KOPT-K1 (cell line): ENCODE results near the gene SLC35F6.

ENCODE experiments used
- H3K27ac ChIP-seq: fragments of 200-600 bp; sonication (generic); 2 replicates; pipeline ENCODE4 v1.5.1; 2016; ENCODE audit warnings: antibody characterized with exemption, mild to moderate bottlenecking, low read depth, low read length; ENCODE audit not compliant: poor library complexity, severe bottlenecking
- H3K36me3 ChIP-seq: fragments of 200-600 bp; sonication (generic); 2 replicates; pipeline ENCODE4 v1.5.1; 2017; ENCODE audit warnings: antibody characterized with exemption, mild to moderate bottlenecking, low read length, moderate library complexity; ENCODE audit not compliant: insufficient read depth
- H3K9me3 ChIP-seq: fragments of 200-600 bp; sonication (generic); 2 replicates; pipeline ENCODE4 v1.5.1; 2017; ENCODE audit warnings: antibody characterized with exemption, low read length, mild to moderate bottlenecking; ENCODE audit not compliant: insufficient read depth, poor library complexity, severe bottlenecking

SLC35F6 gene

DNA sequence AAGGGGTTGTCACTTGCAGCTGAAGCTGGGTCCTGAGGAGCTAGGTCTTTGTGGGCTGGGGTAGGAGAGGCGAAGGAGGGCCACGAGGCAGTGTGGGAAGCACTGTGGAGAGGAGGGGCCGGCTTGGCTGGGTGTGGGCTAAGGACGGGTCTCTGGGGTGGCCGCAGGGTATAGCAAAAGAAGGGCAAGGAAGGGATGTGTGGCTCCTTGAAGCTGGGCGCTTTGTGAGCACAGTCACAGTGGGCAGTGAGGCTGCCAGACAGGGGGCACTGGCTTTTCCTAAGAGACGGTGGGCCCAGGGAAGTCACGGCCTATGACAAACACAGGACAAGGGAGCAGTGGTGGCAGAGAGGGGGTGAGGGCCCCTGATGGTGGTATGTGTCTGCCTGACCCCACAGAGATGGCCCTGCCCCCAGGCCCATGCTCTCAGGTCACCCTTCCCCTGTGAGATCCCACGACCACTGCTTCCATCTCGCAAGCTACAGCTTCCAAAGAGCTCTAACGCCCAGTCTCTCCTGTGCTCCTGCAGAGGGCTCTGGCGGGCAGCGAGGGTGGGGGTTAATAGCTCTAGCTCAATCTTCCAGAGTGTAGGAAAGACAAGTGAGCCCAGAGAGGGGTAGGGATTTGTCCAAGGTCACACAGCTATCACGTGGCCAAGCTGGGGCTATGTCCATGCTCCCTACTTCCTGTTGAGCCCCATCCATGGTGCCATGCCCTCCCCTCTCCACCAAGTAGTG lies 39.1 kb upstream of the SLC35F6 start:
- Histone ChIP-seq H3K9me3 (no peaks in the 10 kb centered on the region), H3K27ac (no peak overlapping the region), H3K36me3 (no peaks in the 10 kb centered on the region)

DNA sequence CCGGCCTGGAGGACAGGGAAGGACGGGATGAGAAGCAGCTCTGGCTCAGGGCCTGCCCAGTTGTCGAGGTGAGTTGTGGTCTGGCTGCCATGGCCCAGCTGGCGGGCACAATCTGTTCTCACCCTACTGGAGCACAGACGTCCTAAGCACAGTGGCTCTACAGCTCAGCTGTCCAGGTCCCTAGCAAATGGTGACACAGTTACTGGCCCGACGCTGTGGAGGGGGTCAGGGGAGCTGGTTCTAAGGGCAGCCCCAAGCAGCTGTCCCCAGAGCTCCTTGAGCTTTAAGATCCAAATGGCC lies 38.6 kb upstream of the SLC35F6 start:
- Histone ChIP-seq H3K27ac (no peak overlapping the region), H3K36me3 (no peaks in the 10 kb centered on the region), H3K9me3 (no peaks in the 10 kb centered on the region)

DNA sequence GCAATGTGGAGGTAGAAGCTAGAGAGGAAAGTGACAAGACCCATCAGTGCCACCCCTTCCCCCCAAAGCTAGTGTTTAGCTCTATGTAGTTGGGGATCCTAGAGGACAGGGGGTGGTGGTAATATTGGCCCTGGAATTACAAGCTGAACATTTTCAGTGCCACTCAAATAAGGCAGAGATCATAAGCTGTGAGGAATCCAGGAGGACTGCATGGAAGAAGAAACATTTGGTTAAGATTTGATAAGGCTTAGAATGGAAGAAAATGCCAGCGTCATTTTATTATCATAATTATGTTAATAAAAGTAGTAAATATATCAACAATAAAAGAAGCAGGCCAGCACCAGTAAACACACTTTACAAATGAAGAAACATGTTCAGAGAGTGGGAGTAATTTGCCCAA lies 37.9 kb upstream of the SLC35F6 start:
- Histone ChIP-seq H3K36me3 (no peaks in the 10 kb centered on the region), H3K9me3 (no peaks in the 10 kb centered on the region), H3K27ac (no peak overlapping the region)

DNA sequence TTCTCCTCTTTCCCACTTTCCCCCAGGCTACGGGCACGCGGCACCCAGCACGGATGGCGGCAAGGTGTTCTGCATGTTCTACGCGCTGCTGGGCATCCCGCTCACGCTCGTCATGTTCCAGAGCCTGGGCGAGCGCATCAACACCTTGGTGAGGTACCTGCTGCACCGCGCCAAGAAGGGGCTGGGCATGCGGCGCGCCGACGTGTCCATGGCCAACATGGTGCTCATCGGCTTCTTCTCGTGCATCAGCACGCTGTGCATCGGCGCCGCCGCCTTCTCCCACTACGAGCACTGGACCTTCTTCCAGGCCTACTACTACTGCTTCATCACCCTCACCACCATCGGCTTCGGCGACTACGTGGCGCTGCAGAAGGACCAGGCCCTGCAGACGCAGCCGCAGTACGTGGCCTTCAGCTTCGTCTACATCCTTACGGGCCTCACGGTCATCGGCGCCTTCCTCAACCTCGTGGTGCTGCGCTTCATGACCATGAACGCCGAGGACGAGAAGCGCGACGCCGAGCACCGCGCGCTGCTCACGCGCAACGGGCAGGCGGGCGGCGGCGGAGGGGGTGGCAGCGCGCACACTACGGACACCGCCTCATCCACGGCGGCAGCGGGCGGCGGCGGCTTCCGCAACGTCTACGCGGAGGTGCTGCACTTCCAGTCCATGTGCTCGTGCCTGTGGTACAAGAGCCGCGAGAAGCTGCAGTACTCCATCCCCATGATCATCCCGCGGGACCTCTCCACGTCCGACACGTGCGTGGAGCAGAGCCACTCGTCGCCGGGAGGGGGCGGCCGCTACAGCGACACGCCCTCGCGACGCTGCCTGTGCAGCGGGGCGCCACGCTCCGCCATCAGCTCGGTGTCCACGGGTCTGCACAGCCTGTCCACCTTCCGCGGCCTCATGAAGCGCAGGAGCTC lies 36.2 kb upstream of the SLC35F6 start:
- H3K36me3 ChIP-seq, result no peaks in the 10 kb centered on the region
- no peaks in the 10 kb centered on the region for H3K9me3 ChIP-seq
- H3K27ac ChIP-seq, result no peak overlapping the region

DNA sequence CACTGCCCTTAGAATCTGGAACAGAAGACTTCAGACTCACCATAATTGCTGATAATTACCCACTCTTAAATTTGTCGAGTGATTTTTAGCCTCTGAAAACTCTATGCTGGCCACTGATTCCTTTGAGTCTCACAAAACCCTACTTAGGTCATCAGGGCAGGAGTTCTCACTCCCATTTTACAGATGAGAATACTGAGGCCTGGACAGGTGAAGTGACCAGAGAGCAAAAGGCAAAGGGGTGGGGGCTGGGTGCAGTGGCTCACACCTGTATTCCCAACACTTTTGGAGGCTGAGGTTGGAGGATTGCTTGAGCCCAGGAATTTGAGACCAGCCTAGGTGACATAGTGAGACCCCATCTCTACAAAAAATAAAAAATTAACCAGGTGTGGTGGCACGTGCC lies 34.8 kb upstream of the SLC35F6 start:
- Histone ChIP-seq H3K27ac (no peak overlapping the region), H3K9me3 (no peaks in the 10 kb centered on the region), H3K36me3 (no peaks in the 10 kb centered on the region)

DNA sequence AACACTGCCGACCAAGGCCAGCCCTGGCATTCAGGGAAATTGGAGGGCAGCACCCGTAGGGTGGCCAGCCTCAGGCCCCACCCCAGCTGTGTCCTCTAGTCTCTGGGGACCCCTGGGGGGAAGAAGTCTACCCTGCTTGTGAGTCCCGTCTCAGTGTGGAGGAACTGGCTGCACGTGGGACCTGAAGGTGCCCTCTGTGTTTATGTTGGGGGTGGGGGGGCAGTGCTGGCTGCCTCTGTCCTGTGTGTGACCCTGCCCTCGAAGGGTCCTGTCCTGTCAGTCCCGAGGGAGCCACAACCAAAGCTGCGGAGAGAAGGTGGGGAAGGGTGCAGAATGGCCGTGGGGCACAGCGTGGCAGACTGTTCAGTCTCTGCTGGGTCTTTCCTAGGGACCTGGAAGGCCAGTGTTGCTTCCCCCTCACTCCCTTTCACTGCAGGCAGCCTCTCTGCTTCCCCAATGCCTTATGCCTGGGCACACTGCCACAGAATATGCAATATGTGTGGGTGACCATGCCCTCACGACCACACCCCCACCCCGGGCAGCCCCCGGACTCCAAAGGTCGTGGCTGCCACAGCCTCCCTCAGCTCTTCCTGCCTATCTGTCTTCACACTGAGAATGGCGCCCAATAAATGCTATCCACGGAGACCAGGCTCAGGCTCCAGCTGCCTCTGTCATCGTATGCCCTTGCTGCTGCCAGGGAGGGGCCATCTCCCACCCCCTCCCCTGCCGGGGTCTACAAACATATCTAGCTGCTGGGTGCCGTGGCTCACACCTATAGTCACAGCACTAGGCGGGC lies 33.3 kb upstream of the SLC35F6 start:
- Histone ChIP-seq H3K36me3 (no peaks in the 10 kb centered on the region), H3K9me3 (no peaks in the 10 kb centered on the region), H3K27ac (no peak overlapping the region)

DNA sequence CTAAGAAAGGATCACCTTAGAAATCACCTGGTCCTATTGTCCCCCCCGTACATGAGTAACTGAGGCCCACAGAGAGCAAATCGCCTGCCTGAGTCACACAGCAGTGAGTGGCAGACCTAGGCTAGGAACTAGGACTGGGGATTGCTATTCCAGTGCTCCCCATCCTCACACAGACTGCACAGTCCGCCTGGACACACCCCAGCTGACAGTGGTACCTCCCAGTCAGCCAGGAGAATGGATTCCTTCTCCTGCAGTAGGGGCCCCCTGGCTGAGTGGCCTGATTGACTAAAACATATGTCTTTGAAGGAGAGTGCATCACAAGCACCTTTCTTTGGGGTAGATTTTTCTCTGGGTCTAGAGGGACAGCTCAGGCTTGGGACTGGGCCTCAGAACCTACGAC lies 32.4 kb upstream of the SLC35F6 start:
- Histone ChIP-seq H3K36me3 (no peaks in the 10 kb centered on the region), H3K27ac (no peak overlapping the region), H3K9me3 (no peaks in the 10 kb centered on the region)

DNA sequence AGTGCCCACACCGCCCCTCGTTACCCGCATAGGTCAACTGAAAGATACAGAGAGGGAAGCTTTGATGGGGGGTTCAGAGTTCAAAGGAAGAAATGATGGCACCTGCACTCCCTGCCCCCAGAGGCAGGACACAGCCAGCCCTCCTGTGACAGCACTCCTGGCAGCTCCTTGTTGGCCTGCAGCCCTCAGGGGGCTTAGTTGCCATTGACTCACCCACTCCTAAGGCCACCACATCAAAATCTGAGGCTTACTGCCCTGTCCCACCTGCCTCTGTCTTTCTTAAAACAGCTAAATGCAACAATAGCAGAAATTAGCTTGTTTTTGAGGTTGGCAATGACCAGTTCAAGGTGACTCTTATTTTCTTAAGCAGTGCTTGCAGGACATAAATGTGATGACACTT lies 31.6 kb upstream of the SLC35F6 start:
- H3K9me3 ChIP-seq, result no peaks in the 10 kb centered on the region
- no peak overlapping the region for H3K27ac ChIP-seq
- no peaks in the 10 kb centered on the region for H3K36me3 ChIP-seq

DNA sequence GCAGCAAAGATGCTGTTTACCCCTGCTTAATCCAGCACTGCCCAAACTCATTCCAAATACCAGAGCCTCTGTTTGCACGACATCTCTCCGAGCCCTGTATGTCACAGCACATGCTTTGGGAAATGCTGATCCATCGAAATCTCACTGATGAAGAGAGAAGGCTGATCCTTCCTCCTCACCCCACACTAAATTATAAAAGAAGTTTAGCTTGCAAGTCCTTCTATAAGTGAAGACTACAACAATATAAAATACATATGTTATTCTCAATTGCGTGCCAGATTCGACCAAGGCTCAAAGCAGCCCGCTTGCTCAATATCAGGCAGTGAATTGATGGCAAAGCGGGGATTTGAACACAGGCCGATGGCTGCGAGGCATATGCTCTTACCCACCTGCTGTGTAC lies 30.7 kb upstream of the SLC35F6 start:
- Histone ChIP-seq H3K9me3 (no peaks in the 10 kb centered on the region), H3K27ac (no peak overlapping the region), H3K36me3 (no peaks in the 10 kb centered on the region)

DNA sequence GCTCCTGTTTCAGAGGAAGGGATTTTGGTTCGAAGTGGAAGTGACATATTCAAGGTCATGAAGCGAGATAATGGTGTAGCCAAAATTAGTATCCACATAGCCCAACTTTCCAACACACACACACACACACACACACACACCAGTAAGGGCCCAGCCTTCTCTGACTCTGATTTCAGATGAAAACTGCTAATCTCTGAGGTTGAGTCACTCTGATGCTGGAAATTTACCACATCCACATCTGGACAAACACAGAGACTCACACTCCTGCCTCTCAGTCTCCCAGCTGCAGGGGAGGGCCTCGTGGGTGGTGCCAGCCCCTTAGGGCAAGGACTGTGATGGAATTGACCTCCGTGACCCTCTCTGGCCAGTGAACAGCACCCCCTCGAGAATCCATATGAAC lies 29.0 kb upstream of the SLC35F6 start:
- Histone ChIP-seq H3K9me3 (no peaks in the 10 kb centered on the region), H3K27ac (no peak overlapping the region), H3K36me3 (no peaks in the 10 kb centered on the region)

DNA sequence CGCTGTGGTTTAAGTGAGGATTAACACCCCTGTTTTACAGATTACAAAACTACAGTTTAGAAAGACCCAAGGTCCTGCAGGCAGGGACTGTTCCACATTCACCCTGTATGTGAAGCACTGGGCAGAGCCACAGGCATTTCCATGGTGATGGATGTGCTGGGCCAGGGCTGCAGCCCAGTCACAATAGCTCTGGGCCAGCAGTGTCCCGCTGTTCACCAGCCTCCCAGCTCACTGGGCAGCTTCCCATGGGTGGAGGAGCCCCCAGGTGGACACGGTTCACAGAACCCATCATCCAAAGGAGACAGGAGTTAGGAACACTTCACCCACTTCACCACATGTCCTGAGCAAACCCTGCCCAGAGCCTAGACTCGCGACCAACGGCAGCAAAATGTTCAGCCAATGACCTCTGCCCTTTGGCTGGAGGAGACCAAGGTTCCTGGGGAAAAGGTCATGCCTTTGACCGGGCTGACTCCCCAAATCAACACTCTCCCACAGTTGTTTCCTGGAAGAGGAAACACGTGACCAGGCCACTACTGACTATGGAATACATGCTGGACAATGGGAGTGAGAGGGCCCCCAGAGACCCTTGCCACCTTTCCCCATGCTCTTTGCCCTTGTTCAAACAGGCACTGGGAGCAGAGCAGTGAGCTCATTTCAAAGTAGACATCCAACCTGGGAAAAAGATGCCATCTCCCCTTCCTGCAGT lies 28.0 kb upstream of the SLC35F6 start:
- Histone ChIP-seq H3K27ac (no peak overlapping the region), H3K9me3 (no peaks in the 10 kb centered on the region), H3K36me3 (no peaks in the 10 kb centered on the region)

DNA sequence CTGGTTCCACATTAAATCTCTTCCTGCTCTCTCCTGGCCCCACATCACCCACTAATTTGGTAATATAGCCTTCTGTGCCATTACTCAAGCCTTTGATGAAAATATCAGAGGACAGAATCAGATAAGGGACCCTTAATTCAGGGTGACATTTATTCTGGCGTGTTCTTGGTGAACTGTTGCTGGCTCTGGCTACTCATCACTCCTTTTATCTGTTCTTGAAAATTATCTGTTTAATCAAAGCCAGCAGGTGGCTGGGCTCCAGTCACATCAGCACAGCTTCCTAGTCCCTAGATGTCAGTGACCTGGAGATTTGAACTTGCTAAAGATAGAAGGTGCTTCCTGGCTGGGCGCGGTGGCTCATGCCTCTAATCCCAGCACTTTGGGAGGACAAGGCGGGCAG lies 26.9 kb upstream of the SLC35F6 start:
- Histone ChIP-seq H3K36me3 (no peaks in the 10 kb centered on the region), H3K27ac (no peak overlapping the region), H3K9me3 (no peaks in the 10 kb centered on the region)

DNA sequence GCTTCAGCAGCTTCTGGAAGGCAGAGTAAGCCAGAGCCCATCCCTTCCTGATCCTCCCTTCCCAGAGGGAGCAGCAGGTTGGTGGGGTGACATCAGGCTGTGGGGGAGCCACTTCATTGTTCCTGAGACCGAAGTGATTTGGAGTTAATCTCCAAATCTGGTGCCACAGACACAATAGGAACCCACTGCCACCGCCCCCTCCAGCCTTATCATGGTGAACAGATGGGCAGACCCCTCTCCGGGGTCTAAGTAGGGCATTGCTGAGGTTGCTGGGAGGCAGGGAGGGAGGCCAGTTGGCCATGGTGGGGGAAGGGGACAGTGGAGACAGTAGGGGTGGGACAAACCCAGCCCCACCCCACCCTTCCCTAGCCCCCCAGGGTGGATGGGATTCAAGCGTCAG lies 25.6 kb upstream of the SLC35F6 start:
- H3K9me3 ChIP-seq, result no peaks in the 10 kb centered on the region
- H3K27ac ChIP-seq, result no peak overlapping the region
- no peaks in the 10 kb centered on the region for H3K36me3 ChIP-seq

DNA sequence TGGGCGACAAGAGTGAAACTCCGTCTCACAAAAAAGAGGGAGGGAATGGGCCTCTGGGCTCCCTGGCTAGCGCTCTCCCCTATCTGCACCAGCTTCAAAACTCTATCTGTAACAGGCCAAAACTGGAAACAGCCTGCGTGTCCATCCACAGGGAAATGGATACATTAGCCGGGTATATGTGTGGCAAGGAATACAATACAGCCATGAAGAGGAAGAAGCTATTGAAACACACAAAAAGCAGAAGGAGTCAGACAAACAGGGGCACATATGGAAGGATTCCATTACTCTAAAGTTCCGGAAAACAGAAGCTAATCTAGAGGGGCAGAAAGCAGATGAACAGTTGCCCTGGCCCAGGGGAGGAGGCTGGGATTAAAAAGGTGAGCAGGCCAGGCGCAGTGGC lies 24.6 kb upstream of the SLC35F6 start:
- H3K36me3 ChIP-seq, result no peaks in the 10 kb centered on the region
- H3K27ac ChIP-seq, result no peak overlapping the region
- no peaks in the 10 kb centered on the region for H3K9me3 ChIP-seq

DNA sequence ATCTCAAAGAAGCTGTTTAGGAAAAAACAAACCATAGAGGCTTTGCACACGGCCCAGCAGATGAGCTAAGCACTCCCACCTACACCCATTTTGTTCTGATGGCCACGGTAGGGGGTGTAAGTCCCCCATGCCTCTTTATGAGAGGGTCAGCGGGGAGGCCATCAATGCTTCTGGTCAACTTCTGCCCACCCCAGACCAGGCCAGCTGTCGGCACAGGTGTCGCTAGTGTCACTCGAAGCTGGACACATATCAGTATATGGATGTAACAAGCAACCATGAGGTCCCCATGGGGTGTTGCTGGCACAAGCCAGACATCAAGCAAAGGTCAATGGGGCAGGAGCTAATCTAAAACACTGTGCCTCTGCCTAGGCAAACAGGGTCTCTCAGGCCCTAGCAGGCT lies 23.7 kb upstream of the SLC35F6 start:
- Histone ChIP-seq H3K27ac (no peak overlapping the region), H3K9me3 (no peaks in the 10 kb centered on the region), H3K36me3 (no peaks in the 10 kb centered on the region)
